Upper lobe of left lung (tissue), 6 donors: Measurements from ENCODE around the gene GSN. TPM values are rescaled to one million over a fixed set of nuclear protein-coding genes. Genes with fewer than 3 reads are reported as not detected.
A peak's percentile ranks its signal among the peaks of the same experiment; 100 is the strongest.

ENCODE experiments used
- ATAC-seq, 2 donors: fragments of 200-7000 bp; cut with Tn5 transposase; one replicate each; pipeline ENCODE4 v1.9.1; 2022; ENCODE audit warnings: mild to moderate bottlenecking in 2 of 2, moderate library complexity in 2 of 2; ENCODE audit not compliant: low FRiP score in 2 of 2
- DNase-seq, 2 donors: peaks; one replicate each; pipeline ENCODE4 v3.0.0-alpha.2; 2019 to 2020
- H3K27ac ChIP-seq, 4 donors: fragments of 200-600 bp; sonication (generic); one replicate each; pipeline ENCODE4 v1.5.1; 2016 to 2019
- H3K27me3 ChIP-seq, 4 donors: fragments of 200-600 bp; sonication (generic); one replicate each; pipeline ENCODE4 v1.5.1; 2017 to 2019
- H3K36me3 ChIP-seq, 4 donors: fragments of 200-600 bp; sonication (generic); one replicate each; pipeline ENCODE4 v1.5.1; 2016 to 2019
- H3K4me1 ChIP-seq, 4 donors: fragments of 200-600 bp; sonication (generic); one replicate each; pipeline ENCODE4 v1.5.1; 2018 to 2019
- H3K4me3 ChIP-seq, 4 donors: fragments of 200-600 bp; sonication (generic); one replicate each; pipeline ENCODE4 v1.5.1; 2017 to 2019; ENCODE audit warnings: mild to moderate bottlenecking in 2 of 4, moderate library complexity in 1 of 4
- H3K9me3 ChIP-seq, 4 donors: fragments of 200-600 bp; sonication (generic); one replicate each; pipeline ENCODE4 v1.5.1; 2018 to 2019
- EP300 ChIP-seq, 4 donors: sonication (generic); formaldehyde crosslinking; IDR thresholded peaks; one replicate each; pipeline ENCODE4 v1.5.1; 2017; ENCODE audit warnings: antibody characterized with exemption in 4 of 4, control low read depth in 2 of 4
- POLR2A ChIP-seq, 4 donors: fragments of 450-650 bp; IDR thresholded peaks; one replicate each; pipeline ENCODE4 v1.5.1; 2016 to 2017; ENCODE audit warnings: antibody characterized with exemption in 4 of 4, mild to moderate bottlenecking in 2 of 4
- POLR2AphosphoS5 ChIP-seq, 2 donors: sonication (generic); formaldehyde crosslinking; IDR thresholded peaks; one replicate each; pipeline ENCODE4 v1.5.1; 2017; ENCODE audit warnings: antibody characterized with exemption in 2 of 2
- WGBS, 2 donors: methylation state at CpG; one replicate each; pipeline ENCODE4 v1.1.5; 2017 to 2018; 5-methylcytosine and 5-hydroxymethylcytosine counted together
- total RNA-seq, 6 donors: library from RNA; depleted of rRNA in 4 of 6; stranded (reverse); fragments of >200 nt in 4 of 6; gene quantifications; one replicate each; pipeline versions ENCODE4 v1.1.0 to v1.2.1, GENCODE V29; 2016 to 2021
- TF ChIP-seq, protein P1 (sequence below), 6 experiments: fragments of 450-650 bp in 4 of 6; fragments of 200-600 bp in 2 of 6; sonication (generic) in 2 of 6; IDR thresholded peaks; one replicate each; pipeline ENCODE4 v1.5.1; 2016 to 2019; ENCODE audit warnings: antibody characterized with exemption in 6 of 6
- donor health status: DM: no; HTN: no; CAD: no; lungs with moderate emphysema.
- donor health status: DM: no; HTN: yes; CAD: no; lungs with severe emphysema.

GSN gene
- total RNA-seq, 6 donors from 2014 or later = 217 to 935 (median 648) TPM

DNA sequence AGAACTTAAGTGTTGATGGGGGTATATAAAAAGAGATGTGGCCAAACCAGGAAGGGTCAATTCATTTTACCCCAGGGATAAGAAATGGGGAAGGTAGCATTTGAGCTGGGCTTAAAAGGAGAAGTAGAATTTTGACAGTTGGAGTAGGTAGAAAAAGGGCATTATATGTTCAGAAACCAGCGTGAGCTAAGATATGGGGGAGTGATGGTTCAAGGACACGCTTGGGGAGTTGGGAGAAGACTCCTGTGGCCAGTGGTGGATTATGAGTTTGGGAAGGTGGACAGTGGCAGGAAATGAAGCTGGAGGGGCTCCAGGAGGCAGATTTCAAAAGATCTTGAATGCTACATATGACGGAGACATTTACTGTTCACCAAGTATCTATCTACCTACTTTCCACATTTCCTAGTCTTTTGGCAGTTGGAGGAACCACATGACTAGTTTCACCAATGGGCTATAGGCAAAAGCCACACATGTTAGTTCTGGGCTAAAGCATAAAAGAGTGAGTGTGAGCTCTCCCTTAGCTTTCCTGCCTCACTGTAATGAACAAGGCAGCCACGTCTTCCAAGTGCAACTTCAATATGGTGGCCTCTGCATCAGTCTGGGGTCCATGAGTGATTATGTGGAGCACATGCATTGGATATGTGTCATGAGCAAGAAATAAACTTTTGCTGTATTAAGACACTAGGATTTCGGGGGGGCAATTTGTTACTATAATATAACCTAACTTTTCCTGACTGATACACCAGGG, 15.7 kb upstream of the GSN start:
- TF ChIP-seq POLR2AphosphoS5 (IDR thresholded peaks at IDR 0.05) (no peak), POLR2A (IDR thresholded peaks at IDR 0.05) (no peak), EP300 (IDR thresholded peaks at IDR 0.05) (no peak)
- TF ChIP-seq, protein P1, sequence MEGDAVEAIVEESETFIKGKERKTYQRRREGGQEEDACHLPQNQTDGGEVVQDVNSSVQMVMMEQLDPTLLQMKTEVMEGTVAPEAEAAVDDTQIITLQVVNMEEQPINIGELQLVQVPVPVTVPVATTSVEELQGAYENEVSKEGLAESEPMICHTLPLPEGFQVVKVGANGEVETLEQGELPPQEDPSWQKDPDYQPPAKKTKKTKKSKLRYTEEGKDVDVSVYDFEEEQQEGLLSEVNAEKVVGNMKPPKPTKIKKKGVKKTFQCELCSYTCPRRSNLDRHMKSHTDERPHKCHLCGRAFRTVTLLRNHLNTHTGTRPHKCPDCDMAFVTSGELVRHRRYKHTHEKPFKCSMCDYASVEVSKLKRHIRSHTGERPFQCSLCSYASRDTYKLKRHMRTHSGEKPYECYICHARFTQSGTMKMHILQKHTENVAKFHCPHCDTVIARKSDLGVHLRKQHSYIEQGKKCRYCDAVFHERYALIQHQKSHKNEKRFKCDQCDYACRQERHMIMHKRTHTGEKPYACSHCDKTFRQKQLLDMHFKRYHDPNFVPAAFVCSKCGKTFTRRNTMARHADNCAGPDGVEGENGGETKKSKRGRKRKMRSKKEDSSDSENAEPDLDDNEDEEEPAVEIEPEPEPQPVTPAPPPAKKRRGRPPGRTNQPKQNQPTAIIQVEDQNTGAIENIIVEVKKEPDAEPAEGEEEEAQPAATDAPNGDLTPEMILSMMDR (IDR thresholded peaks at IDR 0.05) = no peak
- no peak for DNase-seq
- H3K27me3 ChIP-seq = no peaks in the 10 kb centered on the region
- peaks cover 0 to 4% (median 0%) of the 10 kb centered on the region in 4 donors for H3K4me1 ChIP-seq
- H3K27ac ChIP-seq = no peak overlapping the region
- H3K36me3 ChIP-seq = no peaks in the 10 kb centered on the region
- no peak for ATAC-seq
- H3K4me3 ChIP-seq = no peak overlapping the region
- WGBS, 2 donors = 81 to 88% methylated on average over 5 of the region's 5 CpGs
- H3K9me3 ChIP-seq = no peaks in the 10 kb centered on the region

DNA sequence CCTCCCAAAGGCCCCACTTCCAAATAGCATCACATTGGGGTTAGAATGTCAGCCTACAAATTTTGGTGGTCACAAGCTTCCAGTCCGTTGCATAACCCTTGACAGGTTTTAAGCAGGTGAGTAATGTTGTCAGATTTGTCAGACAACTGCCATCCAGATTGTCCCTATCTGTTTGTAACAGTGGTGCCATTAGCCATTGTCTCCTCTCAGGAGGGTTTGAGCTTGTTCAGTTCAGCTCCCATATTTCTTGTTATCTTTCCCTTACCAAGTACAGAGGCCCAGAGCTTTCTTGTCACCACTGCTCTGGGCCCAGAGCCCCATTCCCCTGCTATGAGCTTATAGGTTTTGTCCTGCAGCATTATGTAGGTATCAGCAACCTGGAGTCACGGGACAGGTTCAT, 14.8 kb upstream of the GSN start:
- Histone ChIP-seq H3K4me3 (no peak overlapping the region), H3K4me1 (peaks cover 0 to 4% (median 0%) of the 10 kb centered on the region in 4 donors), H3K9me3 (no peaks in the 10 kb centered on the region), H3K27ac (peak overlapping the region in 1 of 4 donors; percentile 46), H3K27me3 (no peaks in the 10 kb centered on the region), H3K36me3 (no peaks in the 10 kb centered on the region)
- no peak for DNase-seq
- no peak for ATAC-seq
- no peak for TF ChIP-seq POLR2A (IDR thresholded peaks at IDR 0.05)
- no peak for TF ChIP-seq POLR2AphosphoS5 (IDR thresholded peaks at IDR 0.05)
- TF ChIP-seq, protein P1 (IDR thresholded peaks at IDR 0.05) = no peak
- TF ChIP-seq EP300 (IDR thresholded peaks at IDR 0.05) = no peak
- 90 to 93% methylated on average over 2 of the region's 2 CpGs for WGBS, 2 donors

DNA sequence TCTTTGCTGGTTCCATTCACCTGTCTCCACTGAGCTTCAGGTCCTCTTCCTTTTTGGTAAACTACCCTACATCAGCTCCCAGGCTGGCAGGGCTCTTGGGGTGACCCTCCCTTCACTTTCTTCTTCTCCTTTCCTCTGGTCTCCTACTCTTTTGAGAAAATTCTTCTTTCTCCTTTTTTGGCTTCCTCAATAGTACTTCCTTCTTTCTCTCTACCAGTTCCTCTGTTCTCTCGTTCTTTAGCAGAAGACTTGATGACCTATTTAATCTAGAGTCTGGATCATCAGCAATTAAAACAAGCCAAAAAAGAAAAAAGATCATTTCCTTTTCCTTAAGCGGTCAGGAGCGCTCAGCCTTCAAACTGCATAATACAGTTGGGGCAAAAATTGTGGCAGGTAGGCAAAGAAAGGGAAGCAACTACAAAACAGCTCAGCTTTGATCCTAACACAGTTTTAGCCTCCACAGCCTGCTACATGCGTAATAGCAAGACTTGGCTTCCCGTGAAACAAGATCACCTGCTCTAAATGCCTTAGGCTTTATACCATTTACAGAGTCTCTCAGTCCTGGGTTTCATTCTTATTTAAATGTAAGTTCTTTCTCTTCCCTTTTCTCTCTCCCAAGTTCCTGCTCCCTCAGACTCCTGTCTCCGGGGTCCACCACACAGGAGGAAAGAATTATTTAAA, 14.0 kb upstream of the GSN start:
- peak in 1 of 2 donors; percentile 40 for ATAC-seq
- 51 to 61% methylated on average over 6 of the region's 6 CpGs for WGBS, 2 donors

DNA sequence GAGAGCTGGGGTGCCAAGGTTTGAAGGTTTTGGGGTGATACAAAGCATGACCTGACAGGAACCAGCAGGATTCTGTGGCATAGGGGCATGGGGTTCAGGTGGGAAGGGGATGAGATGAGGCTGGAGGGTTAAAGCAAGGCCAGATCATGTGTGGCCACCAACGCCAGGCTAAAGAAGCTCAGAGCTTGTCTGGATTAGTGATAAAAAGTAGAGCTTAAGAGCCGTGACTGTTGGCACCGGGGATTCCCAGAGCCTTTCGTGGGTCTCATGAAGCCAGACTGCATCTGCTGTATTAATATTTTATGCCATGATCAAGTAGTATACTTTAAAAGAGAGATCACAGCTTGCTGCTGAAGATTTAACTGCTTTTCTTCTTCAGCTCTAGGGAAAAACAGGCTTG, 8.5 kb upstream of the GSN start:
- ATAC-seq (no peak), DNase-seq (no peak)
- Histone ChIP-seq H3K9me3 (no peaks in the 10 kb centered on the region), H3K4me3 (no peak overlapping the region), H3K4me1 (peaks cover 0 to 9% (median 4%) of the 10 kb centered on the region in 4 donors), H3K27me3 (no peaks in the 10 kb centered on the region), H3K27ac (no peak overlapping the region), H3K36me3 (no peaks in the 10 kb centered on the region)
- WGBS, 2 donors = 91 to 93% methylated on average over 4 of the region's 4 CpGs
- no peak for TF ChIP-seq POLR2AphosphoS5 (IDR thresholded peaks at IDR 0.05)
- TF ChIP-seq EP300 (IDR thresholded peaks at IDR 0.05) = no peak
- TF ChIP-seq, protein P1 (IDR thresholded peaks at IDR 0.05) = no peak
- no peak for TF ChIP-seq POLR2A (IDR thresholded peaks at IDR 0.05)

More for the DNA sequence above, 14.0 kb upstream of the GSN start:
- DNase-seq = no peak
- H3K27me3 ChIP-seq = no peaks in the 10 kb centered on the region
- H3K36me3 ChIP-seq = no peaks in the 10 kb centered on the region
- peak overlapping the region in 1 of 4 donors; percentile 46 for H3K27ac ChIP-seq
- no peaks in the 10 kb centered on the region for H3K9me3 ChIP-seq
- H3K4me3 ChIP-seq = no peak overlapping the region
- TF ChIP-seq POLR2A (IDR thresholded peaks at IDR 0.05) = no peak
- TF ChIP-seq, protein P1 (IDR thresholded peaks at IDR 0.05) = no peak
- TF ChIP-seq POLR2AphosphoS5 (IDR thresholded peaks at IDR 0.05) = no peak
- no peak for TF ChIP-seq EP300 (IDR thresholded peaks at IDR 0.05)
- H3K4me1 ChIP-seq = peaks cover 0 to 4% (median 0%) of the 10 kb centered on the region in 4 donors
